K562 (cell line): ENCODE measurements around the gene KLK14.

ENCODE experiments used
- ARNT ChIP-seq, 2 experiments: fragments of 450-650 bp; IDR thresholded peaks; 2 replicates each; pipeline ENCODE4 v1.6.1; 2016; ENCODE audit warnings: mild to moderate bottlenecking in 1 of 2
- CBX5 ChIP-seq: IDR thresholded peaks from 2 replicates; pipeline ENCODE4 v1.6.1; 2014; ENCODE audit warnings: low read depth, borderline replicate concordance
- KAT7 ChIP-seq: sonication (generic); formaldehyde crosslinking; IDR thresholded peaks from 2 replicates; pipeline ENCODE4 v1.8.0; 2022; ENCODE audit warnings: missing genetic modification reagents, mild to moderate bottlenecking, borderline replicate concordance
- PHF20 ChIP-seq: fragments of 450-650 bp; IDR thresholded peaks from 2 replicates; pipeline ENCODE4 v1.6.1; 2018; ENCODE audit not compliant: partially characterized antibody
- PHF8 ChIP-seq: fragments of 200-600 bp; sonication (generic); IDR thresholded peaks from 2 replicates; pipeline ENCODE4 v1.6.1; 2012; ENCODE audit warnings: mixed run types, mild to moderate bottlenecking, inconsistent platforms, low read length, moderate library complexity, borderline replicate concordance
- POLR2A ChIP-seq: fragments of 450-650 bp; conservative IDR thresholded peaks from 2 replicates; pipeline ENCODE4 v1.6.1; 2016
- RAD21 ChIP-seq, 2 experiments: fragments of 250-450 bp in 1 of 2; fragments of 450-650 bp in 1 of 2; sonication (Bioruptor Pico) in 1 of 2; formaldehyde crosslinking in 1 of 2; IDR thresholded peaks in 1 of 2; conservative IDR thresholded peaks in 1 of 2; 2 replicates each; pipeline versions ENCODE4 v1.4.0 to v1.8.0; 2020 to 2022; ENCODE audit warnings: mild to moderate bottlenecking in 2 of 2, moderate library complexity in 1 of 2
- TFAP4 ChIP-seq: sonication (generic); formaldehyde crosslinking; IDR thresholded peaks from 2 replicates; pipeline ENCODE4 v1.8.0; 2022; ENCODE audit warnings: missing genetic modification reagents, mild to moderate bottlenecking, moderate library complexity, borderline replicate concordance
- ZBTB11 ChIP-seq, 3 experiments: fragments of 200-800 bp in 1 of 3; fragments of 250-450 bp in 1 of 3; fragments of 450-650 bp in 1 of 3; sonication (Bioruptor Pico) in 1 of 3; sonication (Bioruptor generic) in 1 of 3; formaldehyde crosslinking in 1 of 3; IDR thresholded peaks; 2 replicates each; pipeline versions ENCODE4 v1.6.1 to v1.8.0; 2016 to 2022; ENCODE audit warnings: mild to moderate bottlenecking in 2 of 3, missing genetic modification characterization in 2 of 3, missing compliant biosample characterization in 1 of 3, moderate library complexity in 1 of 3
- ZNF384 ChIP-seq: IDR thresholded peaks from 2 replicates; pipeline ENCODE4 v1.6.1; 2012; ENCODE audit warnings: low read depth, low read length, improper control_type of control experiment
- TF ChIP-seq, protein P1 (sequence below), 3 experiments: IDR thresholded peaks in 2 of 3; conservative IDR thresholded peaks in 1 of 3; 2 replicates each; pipeline ENCODE4 v1.5.1; 2011 to 2012; ENCODE audit warnings: low read length in 3 of 3, mild to moderate bottlenecking in 3 of 3, control low read depth in 2 of 3, improper control_type of control experiment in 1 of 3, inconsistent platforms in 1 of 3, low read depth in 1 of 3, mixed read lengths in 1 of 3, moderate library complexity in 1 of 3; ENCODE audit not compliant: insufficient read depth in 2 of 3
- TF ChIP-seq, protein P2 (sequence below): sonication (generic); formaldehyde crosslinking; IDR thresholded peaks from 2 replicates; pipeline ENCODE4 v1.9.0; 2022; ENCODE audit warnings: mild to moderate bottlenecking, missing genetic modification reagents
- TF ChIP-seq, protein P3 (sequence below): fragments of 450-650 bp; formaldehyde crosslinking; IDR thresholded peaks from 2 replicates; pipeline ENCODE4 v1.4.0; 2020; ENCODE audit warnings: mild to moderate bottlenecking, mixed read lengths
- TF ChIP-seq, protein P4 (sequence below): IDR thresholded peaks from 2 replicates; pipeline ENCODE4 v1.6.1; 2014; ENCODE audit warnings: antibody characterized with exemption

GRCh38 chr19:51124729-51125128 is 42.0 kb upstream of the KLK14 start, which contains the start of gene SIGLEC9:
- TF ChIP-seq, protein P1, sequence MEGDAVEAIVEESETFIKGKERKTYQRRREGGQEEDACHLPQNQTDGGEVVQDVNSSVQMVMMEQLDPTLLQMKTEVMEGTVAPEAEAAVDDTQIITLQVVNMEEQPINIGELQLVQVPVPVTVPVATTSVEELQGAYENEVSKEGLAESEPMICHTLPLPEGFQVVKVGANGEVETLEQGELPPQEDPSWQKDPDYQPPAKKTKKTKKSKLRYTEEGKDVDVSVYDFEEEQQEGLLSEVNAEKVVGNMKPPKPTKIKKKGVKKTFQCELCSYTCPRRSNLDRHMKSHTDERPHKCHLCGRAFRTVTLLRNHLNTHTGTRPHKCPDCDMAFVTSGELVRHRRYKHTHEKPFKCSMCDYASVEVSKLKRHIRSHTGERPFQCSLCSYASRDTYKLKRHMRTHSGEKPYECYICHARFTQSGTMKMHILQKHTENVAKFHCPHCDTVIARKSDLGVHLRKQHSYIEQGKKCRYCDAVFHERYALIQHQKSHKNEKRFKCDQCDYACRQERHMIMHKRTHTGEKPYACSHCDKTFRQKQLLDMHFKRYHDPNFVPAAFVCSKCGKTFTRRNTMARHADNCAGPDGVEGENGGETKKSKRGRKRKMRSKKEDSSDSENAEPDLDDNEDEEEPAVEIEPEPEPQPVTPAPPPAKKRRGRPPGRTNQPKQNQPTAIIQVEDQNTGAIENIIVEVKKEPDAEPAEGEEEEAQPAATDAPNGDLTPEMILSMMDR (IDR thresholded peaks at IDR 0.05 in 2 of 3, conservative IDR thresholded peaks at IDR 0.05 in 1 of 3; ENCODE audit: insufficient read depth in 2 of 3, low read depth in 1 of 3, low read length in 3 of 3) = no peak
- TF ChIP-seq TFAP4 (no peak), RAD21 (CRISPR knock-in tag; conservative IDR thresholded peaks at IDR 0.05 in 1 of 2, IDR thresholded peaks at IDR 0.05 in 1 of 2) (no peak), CBX5 (no peak), PHF20 (no peak), PHF8 (no peak), KAT7 (CRISPR knock-in tag) (no peak), ZBTB11 (CRISPR knock-in tag; IDR thresholded peaks at IDR 0.05) (no peak), ZNF384 (no peak), ARNT (IDR thresholded peaks at IDR 0.05) (no peak), POLR2A (no peak)
- TF ChIP-seq, protein P2, sequence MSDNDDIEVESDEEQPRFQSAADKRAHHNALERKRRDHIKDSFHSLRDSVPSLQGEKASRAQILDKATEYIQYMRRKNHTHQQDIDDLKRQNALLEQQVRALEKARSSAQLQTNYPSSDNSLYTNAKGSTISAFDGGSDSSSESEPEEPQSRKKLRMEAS = no peak
- TF ChIP-seq, protein P3, sequence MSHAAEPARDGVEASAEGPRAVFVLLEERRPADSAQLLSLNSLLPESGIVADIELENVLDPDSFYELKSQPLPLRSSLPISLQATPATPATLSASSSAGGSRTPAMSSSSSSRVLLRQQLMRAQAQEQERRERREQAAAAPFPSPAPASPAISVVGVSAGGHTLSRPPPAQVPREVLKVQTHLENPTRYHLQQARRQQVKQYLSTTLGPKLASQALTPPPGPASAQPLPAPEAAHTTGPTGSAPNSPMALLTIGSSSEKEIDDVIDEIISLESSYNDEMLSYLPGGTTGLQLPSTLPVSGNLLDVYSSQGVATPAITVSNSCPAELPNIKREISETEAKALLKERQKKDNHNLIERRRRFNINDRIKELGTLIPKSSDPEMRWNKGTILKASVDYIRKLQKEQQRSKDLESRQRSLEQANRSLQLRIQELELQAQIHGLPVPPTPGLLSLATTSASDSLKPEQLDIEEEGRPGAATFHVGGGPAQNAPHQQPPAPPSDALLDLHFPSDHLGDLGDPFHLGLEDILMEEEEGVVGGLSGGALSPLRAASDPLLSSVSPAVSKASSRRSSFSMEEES (CRISPR knock-in tag) = no peak
- TF ChIP-seq, protein P4, sequence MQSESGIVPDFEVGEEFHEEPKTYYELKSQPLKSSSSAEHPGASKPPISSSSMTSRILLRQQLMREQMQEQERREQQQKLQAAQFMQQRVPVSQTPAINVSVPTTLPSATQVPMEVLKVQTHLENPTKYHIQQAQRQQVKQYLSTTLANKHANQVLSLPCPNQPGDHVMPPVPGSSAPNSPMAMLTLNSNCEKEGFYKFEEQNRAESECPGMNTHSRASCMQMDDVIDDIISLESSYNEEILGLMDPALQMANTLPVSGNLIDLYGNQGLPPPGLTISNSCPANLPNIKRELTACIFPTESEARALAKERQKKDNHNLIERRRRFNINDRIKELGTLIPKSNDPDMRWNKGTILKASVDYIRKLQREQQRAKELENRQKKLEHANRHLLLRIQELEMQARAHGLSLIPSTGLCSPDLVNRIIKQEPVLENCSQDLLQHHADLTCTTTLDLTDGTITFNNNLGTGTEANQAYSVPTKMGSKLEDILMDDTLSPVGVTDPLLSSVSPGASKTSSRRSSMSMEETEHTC = no peak
